ENCODE measurements around the gene NENF.

GRCh38 chr1:212397171-212397570 is 35.5 kb upstream of the NENF start:
- TF ChIP-seq CTCF (conservative IDR thresholded peaks at IDR 0.05 in 1 of 2, IDR thresholded peaks at IDR 0.05 in 1 of 2; ENCODE audit: extremely low read depth in 1 of 2, insufficient read depth in 1 of 2, low read depth in 1 of 2, low read length in 2 of 2) (no peak), EZH2 (IDR thresholded peaks at IDR 0.05; ENCODE audit: borderline replicate concordance, low read length) (no peak)
